Stimulated activated naive B cell treated with anti-CD40 and anti-IgM and Interleukin-4, amounts not matched to agents 10 μg/mL and 1 μg/mL and 100 μg/mL, for 72 hours (primary cell): ENCODE data around the gene FITM1.

ENCODE experiments used
- ATAC-seq, 2 donors: fragments of 150-1000 bp; cut with Tn5 transposase; replicated peaks; 2 replicates each; pipeline ENCODE4 v1.10.0; 2021; ENCODE audit warnings: moderate library complexity in 1 of 2
- DNase-seq: peaks from one replicate; pipeline ENCODE4 v3.0.0; 2021
- H3K27ac Mint-ChIP-seq: one replicate; pipeline ENCODE4 v1.8.0; 2022; ENCODE audit warnings: mild to moderate bottlenecking, mixed read lengths
- H3K27me3 Mint-ChIP-seq, 2 donors: one replicate each; pipeline ENCODE4 v1.8.0; 2022; ENCODE audit warnings: mixed read lengths in 2 of 2
- H3K36me3 Mint-ChIP-seq, 2 donors: one replicate each; pipeline ENCODE4 v1.8.0; 2022; ENCODE audit warnings: mixed read lengths in 2 of 2, mild to moderate bottlenecking in 1 of 2
- H3K4me1 Mint-ChIP-seq, 2 donors: one replicate each; pipeline ENCODE4 v1.8.0; 2022; ENCODE audit warnings: mixed read lengths in 2 of 2, mild to moderate bottlenecking in 1 of 2
- H3K4me3 Mint-ChIP-seq, 2 donors: one replicate each; pipeline ENCODE4 v1.8.0; 2022; ENCODE audit warnings: mild to moderate bottlenecking in 2 of 2, mixed read lengths in 2 of 2, moderate library complexity in 1 of 2
- H3K9me3 Mint-ChIP-seq, 2 donors: one replicate each; pipeline ENCODE4 v1.8.0; 2022; ENCODE audit warnings: mixed read lengths in 2 of 2, mild to moderate bottlenecking in 1 of 2

The FITM1 gene

GRCh38 chr14:24121210-24121609 lies 9.2 kb upstream of the FITM1 start:
- no peaks in the 10 kb centered on the region for H3K9me3 Mint-ChIP-seq
- no peaks in the 10 kb centered on the region for H3K27me3 Mint-ChIP-seq
- H3K4me1 Mint-ChIP-seq = peaks cover 31 to 41% of the 10 kb centered on the region in 2 donors
- no peak overlapping the region for H3K4me3 Mint-ChIP-seq
- H3K36me3 Mint-ChIP-seq = peaks cover 44 to 69% of the 10 kb centered on the region in 2 donors
- H3K27ac Mint-ChIP-seq = peak overlapping the region; percentile 2
- ATAC-seq (no peak), DNase-seq (no peak)

- ATAC-seq = no peak
- H3K4me1 Mint-ChIP-seq = peaks cover 27 to 32% of the 10 kb centered on the region in 2 donors
- DNase-seq = no peak
- H3K27me3 Mint-ChIP-seq = no peaks in the 10 kb centered on the region
- H3K9me3 Mint-ChIP-seq = no peaks in the 10 kb centered on the region
- H3K27ac Mint-ChIP-seq = peak overlapping the region; percentile 98
- H3K36me3 Mint-ChIP-seq = peaks cover 38 to 57% of the 10 kb centered on the region in 2 donors
- H3K4me3 Mint-ChIP-seq = no peak overlapping the region
These were observed 8.0 kb upstream of the FITM1 start for GRCh38 chr14:24122416-24122815.

GRCh38 chr14:24122898-24123297 lies 7.6 kb upstream of the FITM1 start:
- DNase-seq = no peak
- Mint-ChIP-seq H3K36me3 (peaks cover 38 to 53% of the 10 kb centered on the region in 2 donors), H3K9me3 (no peaks in the 10 kb centered on the region), H3K27me3 (no peaks in the 10 kb centered on the region), H3K4me1 (peaks cover 26 to 35% of the 10 kb centered on the region in 2 donors), H3K4me3 (peak overlapping the region in 1 of 2 donors; percentile 69), H3K27ac (peak overlapping the region; percentile 98)
- no peak for ATAC-seq

GRCh38 chr14:24123424-24124417 lies 6.7 kb upstream of the FITM1 start:
- no peaks in the 10 kb centered on the region for H3K27me3 Mint-ChIP-seq
- DNase-seq (peak; percentile 62), ATAC-seq (peak; percentile 95 to 97)
- peak overlapping the region; percentile 98 for H3K27ac Mint-ChIP-seq
- no peaks in the 10 kb centered on the region for H3K9me3 Mint-ChIP-seq
- H3K36me3 Mint-ChIP-seq = peaks cover 33 to 45% of the 10 kb centered on the region in 2 donors
- peak overlapping the region; percentile 28 to 69 for H3K4me3 Mint-ChIP-seq
- H3K4me1 Mint-ChIP-seq = peaks cover 23 to 37% of the 10 kb centered on the region in 2 donors

GRCh38 chr14:24126939-24127338 lies 3.5 kb upstream of the FITM1 start:
- H3K36me3 Mint-ChIP-seq = peaks cover 18 to 23% of the 10 kb centered on the region in 2 donors
- no peak overlapping the region for H3K27ac Mint-ChIP-seq
- no peaks in the 10 kb centered on the region for H3K9me3 Mint-ChIP-seq
- peaks cover 26 to 41% of the 10 kb centered on the region in 2 donors for H3K4me1 Mint-ChIP-seq
- ATAC-seq = no peak
- H3K4me3 Mint-ChIP-seq = no peak overlapping the region
- DNase-seq = no peak
- H3K27me3 Mint-ChIP-seq = no peaks in the 10 kb centered on the region

GRCh38 chr14:24127673-24128072 lies 2.8 kb upstream of the FITM1 start:
- H3K4me3 Mint-ChIP-seq = no peak overlapping the region
- H3K27me3 Mint-ChIP-seq = no peaks in the 10 kb centered on the region
- H3K27ac Mint-ChIP-seq = no peak overlapping the region
- ATAC-seq (no peak), DNase-seq (no peak)
- H3K4me1 Mint-ChIP-seq = peaks cover 28 to 43% of the 10 kb centered on the region in 2 donors
- peaks cover 15 to 20% of the 10 kb centered on the region in 2 donors for H3K36me3 Mint-ChIP-seq
- no peaks in the 10 kb centered on the region for H3K9me3 Mint-ChIP-seq

- Mint-ChIP-seq H3K27ac (no peak overlapping the region), H3K9me3 (no peaks in the 10 kb centered on the region), H3K4me1 (peaks cover 15 to 29% of the 10 kb centered on the region in 2 donors), H3K4me3 (no peak overlapping the region), H3K27me3 (no peaks in the 10 kb centered on the region), H3K36me3 (peaks cover 4 to 7% of the 10 kb centered on the region in 2 donors)
- no peak for DNase-seq
- ATAC-seq = no peak
These were observed 955 bp upstream of the FITM1 start for GRCh38 chr14:24129410-24129998.

- Mint-ChIP-seq H3K27ac (peak overlapping the region; percentile 42), H3K27me3 (no peaks in the 10 kb centered on the region), H3K4me1 (peaks cover 19 to 29% of the 10 kb centered on the region in 2 donors), H3K36me3 (peaks cover 0 to 5% of the 10 kb centered on the region in 2 donors), H3K9me3 (no peaks in the 10 kb centered on the region), H3K4me3 (no peak overlapping the region)
- ATAC-seq (no peak), DNase-seq (no peak)
These were observed 474 bp downstream of the FITM1 start for GRCh38 chr14:24130717-24131548.

GRCh38 chr14:24131549-24131966 lies 1.1 kb downstream of the FITM1 start:
- Mint-ChIP-seq H3K27ac (no peak overlapping the region), H3K27me3 (no peaks in the 10 kb centered on the region)
- ATAC-seq = no peak

GRCh38 chr14:24132061-24132685 lies 1.7 kb downstream of the FITM1 start:
- H3K9me3 Mint-ChIP-seq = no peaks in the 10 kb centered on the region

More at GRCh38 chr14:24131549-24131966, 1.1 kb downstream of the FITM1 start:
- Mint-ChIP-seq H3K36me3 (peaks cover 2 to 7% of the 10 kb centered on the region in 2 donors), H3K4me3 (no peak overlapping the region), H3K9me3 (no peaks in the 10 kb centered on the region), H3K4me1 (peaks cover 19 to 31% of the 10 kb centered on the region in 2 donors)
- no peak for DNase-seq

GRCh38 chr14:24132976-24133375 lies 2.5 kb downstream of the FITM1 start:
- H3K27me3 Mint-ChIP-seq = no peaks in the 10 kb centered on the region
- peaks cover 12 to 15% of the 10 kb centered on the region in 2 donors for H3K36me3 Mint-ChIP-seq
- peak overlapping the region in 1 of 2 donors; percentile 49 for H3K4me3 Mint-ChIP-seq
- peak overlapping the region; percentile 63 for H3K27ac Mint-ChIP-seq
- H3K4me1 Mint-ChIP-seq = peaks cover 28 to 40% of the 10 kb centered on the region in 2 donors
- DNase-seq (no peak), ATAC-seq (no peak)
- no peaks in the 10 kb centered on the region for H3K9me3 Mint-ChIP-seq

More at GRCh38 chr14:24132061-24132685, 1.7 kb downstream of the FITM1 start:
- no peaks in the 10 kb centered on the region for H3K27me3 Mint-ChIP-seq
- no peak overlapping the region for H3K27ac Mint-ChIP-seq
- peak overlapping the region in 1 of 2 donors; percentile 11 for H3K4me3 Mint-ChIP-seq
- no peak for ATAC-seq
- peaks cover 8 to 13% of the 10 kb centered on the region in 2 donors for H3K36me3 Mint-ChIP-seq
- DNase-seq = no peak
- H3K4me1 Mint-ChIP-seq = peaks cover 25 to 37% of the 10 kb centered on the region in 2 donors

GRCh38 chr14:24133735-24134134 lies 3.3 kb downstream of the FITM1 start:
- H3K4me3 Mint-ChIP-seq = no peak overlapping the region
- H3K27me3 Mint-ChIP-seq = no peaks in the 10 kb centered on the region
- ATAC-seq (no peak), DNase-seq (no peak)
- H3K4me1 Mint-ChIP-seq = peaks cover 33 to 46% of the 10 kb centered on the region in 2 donors
- no peak overlapping the region for H3K27ac Mint-ChIP-seq
- H3K36me3 Mint-ChIP-seq = peaks cover 20 to 23% of the 10 kb centered on the region in 2 donors
- no peaks in the 10 kb centered on the region for H3K9me3 Mint-ChIP-seq

- Mint-ChIP-seq H3K27me3 (no peaks in the 10 kb centered on the region), H3K36me3 (peaks cover 30 to 32% of the 10 kb centered on the region in 2 donors), H3K4me3 (peak overlapping the region; percentile 90 to 93), H3K9me3 (no peaks in the 10 kb centered on the region), H3K27ac (peak overlapping the region; percentile 93), H3K4me1 (peaks cover 42 to 62% of the 10 kb centered on the region in 2 donors)
- DNase-seq (no peak), ATAC-seq (peak; percentile 10)
These were observed 5.0 kb downstream of the FITM1 start for GRCh38 chr14:24135584-24135833.
